NCI-H2171 treated with DMSO at 0.1 percent for 48 hours (cell line): ENCODE data around the gene APOO.
"Not testable (repeated sequence)": the region's sequence is repeated elsewhere in the genome, so short reads cannot be mapped to it uniquely, and the experiment has no call there.

Experiments
- DNase-seq: peaks from one replicate; lab custom pipeline; 2025; lab: John Stamatoyannopoulos, UW

The APOO gene

GRCh38 chrX:23859238-23859637 is 48.5 kb downstream of the APOO start:
- not testable (repeated sequence) for DNase-seq

- DNase-seq, result no peak
Observed at GRCh38 chrX:23857935-23858334, 49.8 kb downstream of the APOO start.

- DNase-seq, result no peak
Observed at GRCh38 chrX:23857363-23857762, 50.4 kb downstream of the APOO start.

- DNase-seq, result no peak
Observed at GRCh38 chrX:23855569-23855968, 52.2 kb downstream of the APOO start.

GRCh38 chrX:23854945-23855344 is 52.8 kb downstream of the APOO start:
- no peak for DNase-seq

GRCh38 chrX:23854122-23854521 is 53.6 kb downstream of the APOO start:
- DNase-seq, result no peak

- DNase-seq, result no peak
Observed at GRCh38 chrX:23851544-23851943, 56.2 kb downstream of the APOO start.

- DNase-seq, result no peak
Observed at GRCh38 chrX:23849241-23849640, 58.5 kb downstream of the APOO start.

- DNase-seq, result no peak
Observed at GRCh38 chrX:23845351-23845817, 62.4 kb downstream of the APOO start.

GRCh38 chrX:23844502-23845138 is 63.1 kb downstream of the APOO start:
- DNase-seq, result no peak

- DNase-seq, result no peak
Observed at GRCh38 chrX:23841847-23842522, 65.8 kb downstream of the APOO start.

- DNase-seq, result no peak
Observed at GRCh38 chrX:23840674-23841073, 67.1 kb downstream of the APOO start.

- DNase-seq, result no peak
Observed at GRCh38 chrX:23838953-23839352, 68.8 kb downstream of the APOO start.

GRCh38 chrX:23832721-23833120 is 75.0 kb downstream of the APOO start:
- DNase-seq, result no peak

GRCh38 chrX:23828881-23829280 is 78.9 kb downstream of the APOO start:
- no peak for DNase-seq

- no peak for DNase-seq
Observed at GRCh38 chrX:23826653-23827052, 81.1 kb downstream of the APOO start.

GRCh38 chrX:23826216-23826615 is 81.5 kb downstream of the APOO start:
- DNase-seq, result no peak

- DNase-seq, result no peak
Observed at GRCh38 chrX:23825675-23826074, 82.1 kb downstream of the APOO start.

GRCh38 chrX:23822841-23823240 is 84.9 kb downstream of the APOO start:
- no peak for DNase-seq

- DNase-seq, result no peak
Observed at GRCh38 chrX:23822397-23822796, 85.3 kb downstream of the APOO start.

- DNase-seq, result no peak
Observed at GRCh38 chrX:23821847-23822246, 85.9 kb downstream of the APOO start.

GRCh38 chrX:23820235-23820782 is 87.4 kb downstream of the APOO start:
- no peak for DNase-seq

GRCh38 chrX:23819385-23820234 is 88.1 kb downstream of the APOO start:
- no peak for DNase-seq
